CD8-positive, alpha-beta memory T cell (primary cell): Measurements from ENCODE around the gene UNC13C. TPM values are rescaled to one million over a fixed set of nuclear protein-coding genes. Genes with fewer than 3 reads are reported as not detected.

Source experiments
- CTCF ChIA-PET: fragments of 350-600 bp; sonication (Branson Sonifier 250); formaldehyde crosslinking; loops from one replicate; lab custom pipeline; 2021; ENCODE audit warnings: antibody characterized with exemption; lab: Charles Lee
- POLR2A ChIA-PET: fragments of 350-600 bp; sonication (Branson Sonifier 250); formaldehyde crosslinking; loops from one replicate; lab custom pipeline; 2021; ENCODE audit warnings: antibody characterized with exemption; lab: Charles Lee
- DNase-seq, 5 donors: peaks; one replicate each; pipeline versions ENCODE4 v3.0.0 to v3.0.0-alpha.2; 2020 to 2022; ENCODE audit warnings: mixed read lengths in 1 of 5
- H3K27ac ChIP-seq: one replicate; pipeline ENCODE4 v1.7.0; 2013; ENCODE audit warnings: low read depth, mild to moderate bottlenecking, low read length, moderate library complexity
- H3K27me3 ChIP-seq: 2 replicates; pipeline ENCODE4 v1.7.0; 2013; ENCODE audit warnings: low read length, mild to moderate bottlenecking; ENCODE audit not compliant: insufficient read depth, poor library complexity, severe bottlenecking
- H3K36me3 ChIP-seq: 2 replicates; pipeline ENCODE4 v1.7.0; 2013; ENCODE audit warnings: mild to moderate bottlenecking, low read length, moderate library complexity; ENCODE audit not compliant: insufficient read depth
- H3K4me1 ChIP-seq: 2 replicates; pipeline ENCODE4 v1.7.0; 2013; ENCODE audit warnings: mild to moderate bottlenecking, low read length, moderate library complexity; ENCODE audit not compliant: insufficient read depth
- H3K4me3 ChIP-seq: 2 replicates; pipeline ENCODE4 v1.7.0; 2013; ENCODE audit warnings: mild to moderate bottlenecking, low read length
- H3K9me3 ChIP-seq: 2 replicates; pipeline ENCODE4 v1.7.0; 2013; ENCODE audit warnings: mild to moderate bottlenecking, low read length
- H3K27ac Mint-ChIP-seq, 8 donors: one replicate each; pipeline ENCODE4 v1.8.0; 2020 to 2021; ENCODE audit warnings: mixed read lengths in 8 of 8, mild to moderate bottlenecking in 6 of 8, inconsistent platforms in 3 of 8, moderate library complexity in 3 of 8
- H3K27me3 Mint-ChIP-seq, 2 donors: one replicate each; pipeline ENCODE4 v1.8.0; 2020 to 2021; ENCODE audit warnings: mixed read lengths in 2 of 2, mild to moderate bottlenecking in 1 of 2, moderate library complexity in 1 of 2
- H3K36me3 Mint-ChIP-seq, 3 donors: one replicate each; pipeline ENCODE4 v1.8.0; 2020 to 2021; ENCODE audit warnings: mixed read lengths in 3 of 3, inconsistent platforms in 1 of 3, mild to moderate bottlenecking in 1 of 3
- H3K4me1 Mint-ChIP-seq, 3 donors: one replicate each; pipeline ENCODE4 v1.8.0; 2020 to 2021; ENCODE audit warnings: mixed read lengths in 3 of 3, inconsistent platforms in 1 of 3, mild to moderate bottlenecking in 1 of 3
- H3K4me3 Mint-ChIP-seq, 7 donors: one replicate each; pipeline ENCODE4 v1.8.0; 2020 to 2021; ENCODE audit warnings: mixed read lengths in 7 of 7, mild to moderate bottlenecking in 6 of 7, moderate library complexity in 4 of 7, inconsistent platforms in 2 of 7
- H3K9me3 Mint-ChIP-seq, 5 donors: one replicate each; pipeline ENCODE4 v1.8.0; 2020 to 2022; ENCODE audit warnings: mixed read lengths in 5 of 5, mild to moderate bottlenecking in 3 of 5, moderate library complexity in 2 of 5, inconsistent platforms in 1 of 5
- polyA plus RNA-seq: library from polyadenylated mRNA; unstranded; fragments of 300-500 nt; fragmentation: Illumina TruSeq; gene quantifications from one replicate; pipeline ENCODE4 v1.2.3, GENCODE V29; 2021
- total RNA-seq, 2 experiments: library from RNA; stranded (reverse); gene quantifications; one replicate each; pipeline ENCODE4 v1.2.3, GENCODE V29; 2021

The UNC13C gene
- total and polyA plus RNA-seq, 3 experiments from 2014 or later, result not detected

DNA sequence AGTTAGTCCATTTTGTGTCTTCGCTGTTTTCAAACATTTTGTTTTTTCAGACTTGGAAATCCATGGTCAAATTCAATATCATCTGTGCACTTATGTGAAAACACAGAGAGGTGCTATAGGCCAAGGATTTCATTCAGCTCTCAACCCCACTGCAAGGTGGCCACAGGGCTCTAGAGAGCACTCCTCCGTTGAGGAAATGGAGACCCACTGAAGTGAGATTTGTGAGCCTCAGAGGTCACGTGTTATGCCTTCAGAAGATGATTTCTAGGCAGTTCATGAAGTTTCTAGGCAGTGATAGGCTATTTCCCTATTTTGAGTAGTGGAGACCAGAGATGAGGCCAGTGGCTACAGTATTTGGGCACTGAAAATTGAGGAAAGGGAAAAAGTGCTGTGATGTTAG, 88.2 kb downstream of the UNC13C start:
- no peak for DNase-seq
- no peak overlapping the region for H3K4me3 ChIP-seq
- Mint-ChIP-seq H3K4me3 (no peak overlapping the region), H3K27me3 (no peaks in the 10 kb centered on the region), H3K9me3 (peaks cover 0 to 10% (median 0%) of the 10 kb centered on the region in 5 donors), H3K27ac (no peak overlapping the region), H3K4me1 (no peaks in the 10 kb centered on the region), H3K36me3 (no peaks in the 10 kb centered on the region)
- H3K27me3 ChIP-seq, result no peaks in the 10 kb centered on the region
- no peak overlapping the region for H3K27ac ChIP-seq
- POLR2A ChIA-PET, result no interaction called here
- H3K9me3 ChIP-seq, result no peaks in the 10 kb centered on the region
- CTCF ChIA-PET, result no interaction called here
- no peaks in the 10 kb centered on the region for H3K36me3 ChIP-seq
- H3K4me1 ChIP-seq, result no peaks in the 10 kb centered on the region

DNA sequence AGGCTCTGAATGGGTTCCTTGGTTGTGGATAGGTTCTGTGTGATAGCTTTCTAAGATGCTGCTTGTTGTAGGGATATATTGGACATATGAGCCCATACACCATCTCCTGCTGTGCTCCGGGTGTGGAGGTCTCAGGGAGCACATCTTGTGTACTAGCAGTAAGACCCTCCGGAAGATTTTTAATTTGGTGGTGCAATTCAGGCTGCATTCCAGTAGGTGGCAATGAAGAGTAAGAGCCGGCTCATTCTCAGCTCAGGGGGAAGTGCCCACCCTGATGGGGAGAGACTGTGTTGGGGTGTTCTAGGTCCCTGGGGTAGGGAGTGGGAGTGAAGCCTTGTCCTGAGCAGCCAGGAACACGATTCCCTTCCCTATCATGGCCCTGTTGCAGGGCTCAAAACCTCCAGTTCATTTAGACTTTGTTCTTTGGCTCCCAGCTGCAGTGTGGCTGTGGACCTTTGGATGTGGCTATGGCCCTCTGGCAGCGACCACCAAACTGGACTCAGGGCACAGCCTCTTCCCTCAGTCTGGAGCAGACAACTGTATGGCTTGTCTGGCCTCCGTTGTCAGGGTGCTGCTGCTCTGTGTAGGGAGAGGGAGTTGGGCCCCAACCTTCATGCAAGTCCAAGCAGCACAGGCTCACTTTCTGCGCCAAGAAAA, 104.7 kb downstream of the UNC13C start:
- Histone ChIP-seq H3K9me3 (no peaks in the 10 kb centered on the region), H3K27ac (no peak overlapping the region), H3K36me3 (no peaks in the 10 kb centered on the region), H3K4me1 (no peaks in the 10 kb centered on the region), H3K27me3 (no peaks in the 10 kb centered on the region), H3K4me3 (no peak overlapping the region)
- Mint-ChIP-seq H3K36me3 (no peaks in the 10 kb centered on the region), H3K27ac (no peak overlapping the region), H3K4me3 (no peak overlapping the region), H3K9me3 (no peaks in the 10 kb centered on the region), H3K4me1 (no peaks in the 10 kb centered on the region), H3K27me3 (peaks cover 2 to 4% of the 10 kb centered on the region in 2 donors)
- ChIA-PET CTCF (no interaction called here), POLR2A (no interaction called here)
- no peak for DNase-seq

- H3K9me3 ChIP-seq, result no peaks in the 10 kb centered on the region
- H3K27ac Mint-ChIP-seq, result no peak overlapping the region
- H3K36me3 ChIP-seq, result no peaks in the 10 kb centered on the region
- H3K27me3 ChIP-seq, result no peaks in the 10 kb centered on the region
- no peak for DNase-seq
- H3K4me3 ChIP-seq, result no peak overlapping the region
- POLR2A ChIA-PET, result no interaction called here
- H3K36me3 Mint-ChIP-seq, result no peaks in the 10 kb centered on the region
- no peaks in the 10 kb centered on the region for H3K4me1 ChIP-seq
- H3K27me3 Mint-ChIP-seq, result peaks cover 2 to 4% of the 10 kb centered on the region in 2 donors
- H3K4me1 Mint-ChIP-seq, result no peaks in the 10 kb centered on the region
- no peaks in the 10 kb centered on the region for H3K9me3 Mint-ChIP-seq
- H3K27ac ChIP-seq, result no peak overlapping the region
- CTCF ChIA-PET, result no interaction called here
- no peak overlapping the region for H3K4me3 Mint-ChIP-seq
Measured at GRCh38 chr15:54083501-54083900, 105.3 kb downstream of the UNC13C start.

DNA sequence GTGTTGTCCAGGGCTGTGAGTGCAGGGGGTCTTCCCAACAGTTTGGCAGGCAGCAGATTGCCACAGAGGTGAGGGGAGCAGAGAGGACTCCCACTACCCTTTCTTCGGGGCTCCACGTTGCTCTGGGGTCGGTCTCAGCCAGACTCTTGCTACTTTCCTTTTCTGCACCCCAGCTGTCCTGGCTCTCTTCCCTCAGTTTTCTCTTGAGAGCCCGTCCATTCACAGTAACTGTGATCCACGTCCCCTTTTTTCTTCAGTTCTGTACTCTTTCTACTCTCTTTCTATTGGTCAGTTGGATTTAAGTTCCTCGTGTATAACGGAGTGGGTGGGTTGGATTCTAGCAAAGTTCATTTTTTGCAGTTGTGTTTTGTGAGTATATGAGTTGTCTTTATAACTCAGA, 105.8 kb downstream of the UNC13C start:
- H3K4me3 Mint-ChIP-seq, result no peak overlapping the region
- H3K27me3 Mint-ChIP-seq, result peaks cover 2 to 4% of the 10 kb centered on the region in 2 donors
- Histone ChIP-seq H3K27ac (no peak overlapping the region), H3K4me1 (no peaks in the 10 kb centered on the region), H3K4me3 (no peak overlapping the region), H3K27me3 (no peaks in the 10 kb centered on the region), H3K9me3 (no peaks in the 10 kb centered on the region), H3K36me3 (no peaks in the 10 kb centered on the region)
- CTCF ChIA-PET, result no interaction called here
- H3K4me1 Mint-ChIP-seq, result no peaks in the 10 kb centered on the region
- POLR2A ChIA-PET, result no interaction called here
- H3K27ac Mint-ChIP-seq, result no peak overlapping the region
- no peak for DNase-seq
- H3K9me3 Mint-ChIP-seq, result no peaks in the 10 kb centered on the region
- no peaks in the 10 kb centered on the region for H3K36me3 Mint-ChIP-seq

DNA sequence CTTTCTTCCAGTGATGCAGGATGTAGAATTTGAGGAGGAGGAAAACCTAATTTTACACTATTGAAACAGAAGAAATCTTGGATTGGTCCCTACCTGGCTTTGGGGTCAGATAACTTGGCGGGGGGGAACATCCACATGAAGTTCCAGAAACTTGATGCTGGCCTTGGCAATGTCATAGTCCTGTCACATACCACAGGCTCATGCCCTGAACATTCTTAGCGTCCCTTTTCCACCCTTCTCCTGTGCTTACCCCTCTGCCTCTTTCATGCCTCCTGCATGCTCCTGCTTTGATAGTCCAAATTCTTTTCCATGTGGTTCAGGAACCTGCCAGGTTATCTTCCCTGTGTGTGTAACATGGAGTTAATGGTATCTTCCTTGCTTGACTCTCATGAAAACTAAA, 110.6 kb downstream of the UNC13C start:
- H3K4me3 ChIP-seq, result no peak overlapping the region
- Mint-ChIP-seq H3K4me1 (no peaks in the 10 kb centered on the region), H3K36me3 (no peaks in the 10 kb centered on the region), H3K4me3 (no peak overlapping the region), H3K27ac (no peak overlapping the region), H3K9me3 (no peaks in the 10 kb centered on the region), H3K27me3 (peaks cover 2 to 4% of the 10 kb centered on the region in 2 donors)
- CTCF ChIA-PET, result no interaction called here
- no peaks in the 10 kb centered on the region for H3K9me3 ChIP-seq
- H3K36me3 ChIP-seq, result no peaks in the 10 kb centered on the region
- H3K27me3 ChIP-seq, result no peaks in the 10 kb centered on the region
- no peak for DNase-seq
- POLR2A ChIA-PET, result no interaction called here
- no peaks in the 10 kb centered on the region for H3K4me1 ChIP-seq
- no peak overlapping the region for H3K27ac ChIP-seq

DNA sequence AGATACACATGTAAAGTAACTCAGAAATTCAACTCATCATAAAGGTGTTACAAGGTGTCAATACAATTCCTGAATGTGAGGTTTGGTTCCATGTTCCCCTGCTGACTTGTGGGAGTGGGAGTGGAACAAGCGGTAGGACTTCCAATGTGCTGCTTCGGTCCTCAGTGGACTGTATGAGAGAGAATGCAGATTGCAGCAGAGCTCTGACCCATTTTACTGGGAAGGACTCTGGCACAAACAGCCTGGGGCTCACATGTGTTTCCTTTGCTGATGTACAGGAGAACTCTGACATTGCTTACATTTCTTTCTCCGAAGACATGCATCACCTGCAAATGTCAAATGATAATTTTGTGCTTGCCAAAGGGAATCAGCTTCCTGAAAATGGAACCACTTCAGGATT, 111.5 kb downstream of the UNC13C start:
- H3K27me3 Mint-ChIP-seq, result no peaks in the 10 kb centered on the region
- POLR2A ChIA-PET, result no interaction called here
- H3K9me3 ChIP-seq, result no peaks in the 10 kb centered on the region
- CTCF ChIA-PET, result no interaction called here
- H3K27ac ChIP-seq, result no peak overlapping the region
- peaks cover 0 to 3% (median 0%) of the 10 kb centered on the region in 5 donors for H3K9me3 Mint-ChIP-seq
- H3K36me3 ChIP-seq, result no peaks in the 10 kb centered on the region
- no peaks in the 10 kb centered on the region for H3K36me3 Mint-ChIP-seq
- no peak overlapping the region for H3K27ac Mint-ChIP-seq
- no peak for DNase-seq
- no peaks in the 10 kb centered on the region for H3K27me3 ChIP-seq
- no peak overlapping the region for H3K4me3 ChIP-seq
- no peak overlapping the region for H3K4me3 Mint-ChIP-seq
- no peaks in the 10 kb centered on the region for H3K4me1 Mint-ChIP-seq
- no peaks in the 10 kb centered on the region for H3K4me1 ChIP-seq

- H3K4me1 Mint-ChIP-seq, result no peaks in the 10 kb centered on the region
- Histone ChIP-seq H3K27me3 (no peaks in the 10 kb centered on the region), H3K36me3 (no peaks in the 10 kb centered on the region), H3K27ac (no peak overlapping the region), H3K4me3 (no peak overlapping the region), H3K4me1 (no peaks in the 10 kb centered on the region), H3K9me3 (no peaks in the 10 kb centered on the region)
- no peaks in the 10 kb centered on the region for H3K36me3 Mint-ChIP-seq
- no peak for DNase-seq
- H3K9me3 Mint-ChIP-seq, result peaks cover 0 to 3% (median 0%) of the 10 kb centered on the region in 5 donors
- ChIA-PET POLR2A (no interaction called here), CTCF (no interaction called here)
- no peak overlapping the region for H3K4me3 Mint-ChIP-seq
- H3K27ac Mint-ChIP-seq, result no peak overlapping the region
- H3K27me3 Mint-ChIP-seq, result no peaks in the 10 kb centered on the region
Measured at GRCh38 chr15:54091651-54092050, 113.4 kb downstream of the UNC13C start.

- H3K27ac Mint-ChIP-seq, result no peak overlapping the region
- DNase-seq, result no peak
- no peaks in the 10 kb centered on the region for H3K36me3 Mint-ChIP-seq
- ChIA-PET POLR2A (no interaction called here), CTCF (no interaction called here)
- H3K27me3 ChIP-seq, result no peaks in the 10 kb centered on the region
- H3K36me3 ChIP-seq, result no peaks in the 10 kb centered on the region
- no peaks in the 10 kb centered on the region for H3K27me3 Mint-ChIP-seq
- H3K9me3 ChIP-seq, result no peaks in the 10 kb centered on the region
- H3K4me1 Mint-ChIP-seq, result no peaks in the 10 kb centered on the region
- H3K4me1 ChIP-seq, result no peaks in the 10 kb centered on the region
- H3K4me3 ChIP-seq, result no peak overlapping the region
- no peak overlapping the region for H3K27ac ChIP-seq
- H3K4me3 Mint-ChIP-seq, result no peak overlapping the region
- peaks cover 0 to 3% (median 0%) of the 10 kb centered on the region in 5 donors for H3K9me3 Mint-ChIP-seq
Measured at GRCh38 chr15:54094661-54095060, 116.4 kb downstream of the UNC13C start.
